H1 (cell line): ENCODE data around the gene C3orf22. TPM values are rescaled to one million over a fixed set of nuclear protein-coding genes. Genes with fewer than 3 reads are reported as not detected.

ENCODE experiments used
- CBX8 ChIP-seq: fragments of 300-800, 300-1000 bp; sonication (generic); IDR thresholded peaks from 2 replicates; pipeline ENCODE4 v1.7.1; 2016; ENCODE audit warnings: low read depth, low read length, borderline replicate concordance
- RAD21 ChIP-seq, 2 experiments: IDR thresholded peaks in 1 of 2; conservative IDR thresholded peaks in 1 of 2; 2 replicates each; pipeline ENCODE4 v1.6.1; 2011; ENCODE audit warnings: low read depth in 2 of 2, low read length in 2 of 2, improper control_type of control experiment in 1 of 2, inconsistent platforms in 1 of 2, mild to moderate bottlenecking in 1 of 2, moderate library complexity in 1 of 2
- RXRA ChIP-seq: IDR thresholded peaks from 2 replicates; pipeline ENCODE4 v1.6.1; 2011; ENCODE audit warnings: low read depth, mild to moderate bottlenecking, low read length, moderate library complexity; ENCODE audit not compliant: insufficient read depth
- TBP ChIP-seq: IDR thresholded peaks from 2 replicates; pipeline ENCODE4 v1.6.1; 2011; ENCODE audit warnings: low read depth, low read length, improper control_type of control experiment
- polyA plus RNA-seq, 7 experiments: library from polyadenylated mRNA; depleted of rRNA in 3 of 7; stranded (reverse) in 5 of 7; unstranded in 2 of 7; fragments of >200 nt in 5 of 7; fragments of 200-250 nt in 2 of 7; gene quantifications; 1 replicate in 5 of 7; 2 replicates in 1 of 7; 4 replicates in 1 of 7; pipeline versions ENCODE4 v1.2.1 to v1.2.3, GENCODE V29; 2011 to 2013; ENCODE audit warnings: missing spikeins in 2 of 7, mixed read lengths in 2 of 7
- total RNA-seq: library from RNA; stranded (reverse); fragmentation: NEBNext Ultra II Directional; extraction: Animal tissue kit (Norgen Biotek cat#: 25700); gene quantifications from 2 replicates; pipeline ENCODE4 v1.2.1, GENCODE V29; 2021

The C3orf22 gene
- total and polyA plus RNA-seq, 2 of the 8 experiments (the other 6 are each of a cell fraction or from before 2014, with no cell fraction given): not detected

DNA sequence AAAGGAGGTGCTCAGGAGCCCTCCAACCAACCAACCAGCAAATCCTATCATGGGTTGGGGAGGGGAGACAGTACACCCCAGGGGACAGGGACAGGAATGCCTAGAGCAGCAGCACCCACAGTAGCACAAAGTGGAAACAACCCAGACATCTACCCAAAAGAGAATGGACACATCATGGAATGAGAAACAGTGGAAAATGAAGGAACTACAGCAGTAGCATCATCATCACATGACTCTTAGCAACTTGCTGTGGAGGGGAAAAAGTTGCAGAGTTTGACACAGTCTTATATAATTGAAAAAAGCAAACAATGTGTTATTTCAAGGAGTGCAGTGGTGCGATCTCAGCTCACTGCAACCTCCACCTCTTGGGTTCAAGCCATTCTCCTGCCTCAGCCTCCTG is 11.0 kb downstream of the C3orf22 start (continued):
- TF ChIP-seq CBX8: no peak
- TF ChIP-seq RAD21 (IDR thresholded peaks at IDR 0.05 in 1 of 2, conservative IDR thresholded peaks at IDR 0.05 in 1 of 2; ENCODE audit: low read depth in 2 of 2, low read length in 2 of 2): no peak
- TF ChIP-seq RXRA: no peak
- TF ChIP-seq TBP: no peak
